Endometrial microvascular endothelial cells (primary cell): ENCODE measurements around the gene KEAP1. TPM values are rescaled to one million over a fixed set of nuclear protein-coding genes. Genes with fewer than 3 reads are reported as not detected.
"Not testable (repeated sequence)": the region's sequence is repeated elsewhere in the genome, so short reads cannot be mapped to it uniquely, and the experiment has no call there.

Experiments
- in situ Hi-C: cut with HindIII; loops from 2 replicates; pipeline ENCODE4 v1.10.0; 2017; ENCODE audit warnings: low sequenced_read_pairs, low pct_unique_long_range_greater_than_20kb; ENCODE audit errors: inconsistent ontology term
- total RNA-seq: library from RNA; depleted of rRNA; stranded (reverse); fragments of >200 nt; gene quantifications from one replicate; pipeline ENCODE4 v1.2.3, GENCODE V29; 2015; ENCODE audit errors: inconsistent ontology term

KEAP1 gene
- total RNA-seq, 1 donor from 2014 or later, result 90.3 TPM

DNA sequence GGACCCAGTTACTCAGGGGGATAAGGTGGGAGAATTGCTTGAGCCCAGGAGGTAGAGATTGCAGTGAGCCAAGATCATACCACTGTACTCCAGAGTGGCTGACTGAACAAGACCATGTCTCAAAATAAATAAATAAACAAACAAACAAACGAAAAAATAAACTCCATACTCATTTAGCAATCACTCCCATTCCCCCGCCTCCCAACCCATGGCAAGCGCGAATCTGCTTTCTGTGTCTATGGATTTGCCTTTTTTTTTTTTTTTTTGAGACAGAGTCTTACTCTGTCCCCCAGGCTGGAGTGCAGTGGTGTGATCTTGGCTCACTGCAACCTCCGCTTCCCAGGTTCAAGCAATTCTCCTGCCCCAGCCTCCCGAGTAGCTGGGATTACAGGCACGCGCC is 23.7 kb upstream of the KEAP1 start:
- in situ Hi-C loops, result not testable (repeated sequence)

DNA sequence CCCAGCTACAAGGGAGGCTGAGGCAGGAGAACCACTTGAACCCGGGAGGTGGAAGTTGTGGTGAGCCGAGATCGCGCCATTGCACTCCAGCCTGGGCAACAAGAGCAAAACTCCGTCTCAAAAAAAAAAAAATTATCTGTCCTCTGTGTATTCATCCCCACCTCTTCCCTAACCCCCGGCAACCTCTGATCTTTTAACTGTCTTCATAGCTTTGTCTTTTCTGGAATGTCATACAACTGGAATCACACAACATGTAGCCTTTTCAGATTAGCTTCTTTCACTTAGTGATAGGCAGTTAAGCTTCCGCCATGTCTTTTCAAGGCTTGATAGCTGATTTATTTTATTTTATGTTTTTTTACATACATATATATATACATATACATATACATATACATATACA is 22.5 kb upstream of the KEAP1 start:
- in situ Hi-C loops, result no loop called here

DNA sequence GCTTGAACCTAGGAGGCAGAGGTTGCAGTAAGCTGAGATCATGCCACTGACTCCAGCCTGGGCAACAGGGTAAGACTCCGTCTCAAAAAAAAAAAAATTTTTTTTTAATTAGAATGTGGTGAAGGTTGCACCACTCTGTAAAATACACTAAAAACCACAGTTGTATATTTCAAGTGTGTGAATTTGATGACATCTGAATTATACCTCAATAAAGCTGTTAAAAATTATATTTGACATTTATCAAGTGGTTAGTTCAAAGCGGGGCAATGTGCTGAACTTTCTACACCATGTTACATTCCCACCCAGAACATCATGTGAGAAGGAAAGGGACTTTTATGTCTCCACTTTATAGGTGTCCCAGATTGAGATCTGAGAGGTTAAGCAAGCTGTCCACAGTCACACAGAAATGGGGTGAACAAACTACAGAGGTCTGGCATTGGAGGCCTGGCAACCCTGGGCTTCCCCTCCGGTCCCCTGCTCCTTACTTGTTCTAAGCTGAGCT is 20.0 kb upstream of the KEAP1 start:
- in situ Hi-C loops, result no loop called here

DNA sequence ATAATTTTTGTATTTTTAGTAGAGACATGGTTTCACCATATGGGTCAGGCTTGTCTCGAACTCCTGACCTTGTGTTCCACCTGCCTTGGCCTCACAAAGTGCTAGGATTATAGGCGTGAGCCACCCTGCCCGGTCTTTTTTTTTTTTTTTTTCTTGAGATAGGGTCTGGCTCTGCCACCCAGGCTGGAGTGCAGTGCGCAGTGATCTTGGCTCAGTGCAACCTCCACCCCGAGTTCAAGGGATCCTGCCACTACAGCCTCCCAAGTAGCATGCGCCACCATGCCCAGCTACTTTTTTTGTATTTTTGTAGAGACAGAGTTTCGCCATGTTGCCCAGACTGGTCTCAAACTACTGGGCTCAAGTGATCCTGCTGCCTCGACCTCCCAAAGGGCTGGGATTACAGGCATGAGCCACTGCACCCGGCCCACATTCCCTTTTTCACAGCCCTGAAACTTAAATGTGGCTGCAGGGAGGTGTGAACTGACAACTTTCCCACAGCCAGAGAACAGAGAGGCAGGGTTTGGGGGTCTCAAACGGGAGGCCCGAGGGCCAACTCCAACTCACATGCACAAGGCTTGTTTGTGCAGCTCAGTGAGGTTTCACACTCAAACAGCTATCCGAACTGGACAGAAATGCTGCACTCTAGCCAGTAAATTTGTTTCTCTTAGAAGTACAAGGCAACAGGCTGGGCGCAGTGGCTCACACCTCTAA is 18.5 kb upstream of the KEAP1 start:
- in situ Hi-C loops, result no loop called here

- in situ Hi-C loops, result no loop called here
These were observed 17.6 kb upstream of the KEAP1 start for GRCh38 chr19:10520652-10521318.

- in situ Hi-C loops, result no loop called here
These were observed 16.3 kb upstream of the KEAP1 start for GRCh38 chr19:10519421-10519820.

DNA sequence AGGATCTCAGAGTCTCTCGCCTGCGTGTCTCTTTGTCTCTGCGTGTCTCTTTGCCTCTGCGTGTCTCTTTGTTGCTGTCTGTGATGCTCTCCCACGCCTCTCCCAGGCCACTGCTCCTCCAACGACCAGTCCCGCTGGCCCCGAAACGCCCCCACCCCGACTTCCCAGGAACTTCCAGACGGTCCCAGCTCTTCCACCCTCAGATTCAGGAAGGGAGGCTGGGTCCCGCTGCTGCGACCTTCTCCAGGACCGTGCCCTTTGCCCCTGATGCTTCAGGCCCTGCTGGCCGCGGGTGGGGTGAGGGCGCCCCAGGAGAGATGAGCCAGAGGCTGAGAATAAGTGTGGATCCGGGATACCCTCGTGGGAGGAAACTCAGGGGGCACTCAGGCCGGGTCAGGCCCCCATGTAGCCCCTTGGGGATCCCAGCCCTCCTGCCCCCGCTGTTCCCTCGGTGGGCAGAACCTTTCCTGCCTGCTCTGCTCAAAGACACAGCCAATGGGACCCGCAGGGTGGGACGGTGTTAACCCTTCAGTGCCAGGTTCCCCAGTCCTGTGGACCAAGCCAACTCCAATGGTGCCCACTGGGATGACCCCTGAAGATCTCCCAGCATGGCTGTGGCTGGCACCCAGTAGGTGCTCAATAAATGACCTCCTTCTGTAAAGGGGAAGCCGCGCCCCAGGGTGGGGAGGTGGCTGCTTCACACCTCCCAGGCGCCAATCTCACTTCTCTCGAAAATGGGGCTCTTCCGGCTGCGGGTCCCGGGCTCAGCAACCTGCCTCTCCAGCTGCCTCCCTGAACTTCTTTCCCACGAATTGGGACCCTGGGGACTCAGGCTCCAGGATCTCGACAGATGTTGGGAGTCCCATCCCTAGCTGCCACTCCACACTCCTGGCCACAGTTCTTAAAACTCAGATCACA is 15.5 kb upstream of the KEAP1 start:
- in situ Hi-C loops, result no loop called here

GRCh38 chr19:10517760-10518443 is 14.7 kb upstream of the KEAP1 start:
- in situ Hi-C loops, result no loop called here

DNA sequence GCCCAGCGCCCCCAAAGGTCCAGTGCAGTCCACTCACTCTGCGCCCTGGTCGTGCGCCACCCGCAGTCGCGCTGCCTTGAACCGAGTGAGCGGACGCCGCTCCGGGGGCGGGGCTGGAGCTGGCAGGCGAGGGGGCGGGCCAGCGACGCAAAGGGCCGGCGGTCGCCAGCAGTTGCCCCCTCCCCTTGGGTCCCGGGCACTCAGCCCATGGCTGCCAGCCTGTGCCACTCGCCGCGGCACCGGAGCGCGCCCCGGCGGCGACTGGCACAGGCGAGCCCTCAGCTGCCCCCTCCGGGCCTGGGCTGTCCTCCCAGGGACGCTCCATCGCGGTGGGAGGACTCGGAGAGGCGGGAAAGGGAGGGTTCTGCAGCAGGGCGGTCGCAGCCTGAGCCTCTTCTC is 14.2 kb upstream of the KEAP1 start, which contains the start of gene S1PR5:
Gene S1PR5 (minus strand): TSS at position 87 of the 399 bp plus-strand sequence. CDS start 2,436 bp downstream, outside the sequence.
- in situ Hi-C loops, result no loop called here

DNA sequence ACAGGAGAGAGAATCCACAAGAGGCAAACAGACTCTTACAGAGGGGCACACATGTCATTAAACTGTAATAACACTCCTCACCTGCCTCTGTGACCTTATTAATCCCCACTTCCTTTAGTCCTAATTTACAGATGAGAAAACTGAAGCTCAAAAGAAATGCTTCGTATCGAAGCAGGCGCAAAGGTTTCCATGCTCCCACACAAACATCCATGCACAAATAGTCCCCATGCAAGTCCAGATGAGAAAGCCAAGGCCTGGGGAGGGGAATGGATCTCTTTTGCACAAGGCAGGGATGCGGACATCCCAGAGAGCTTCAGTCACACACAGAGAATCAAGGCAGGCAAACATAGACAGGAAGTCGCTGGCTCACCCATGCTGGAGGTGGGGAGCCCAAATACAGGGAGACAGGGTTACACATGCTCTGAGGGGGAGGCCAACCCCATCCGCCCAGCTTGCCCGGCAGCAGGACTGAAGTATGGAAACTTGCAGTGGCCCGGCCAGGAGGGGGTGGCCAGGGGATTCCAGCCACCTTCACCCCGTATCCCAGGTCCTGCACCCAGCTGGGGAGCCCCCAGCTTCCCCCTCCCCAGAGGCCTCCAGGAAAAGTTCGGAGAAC is 13.6 kb upstream of the KEAP1 start:
- in situ Hi-C loops, result no loop called here

DNA sequence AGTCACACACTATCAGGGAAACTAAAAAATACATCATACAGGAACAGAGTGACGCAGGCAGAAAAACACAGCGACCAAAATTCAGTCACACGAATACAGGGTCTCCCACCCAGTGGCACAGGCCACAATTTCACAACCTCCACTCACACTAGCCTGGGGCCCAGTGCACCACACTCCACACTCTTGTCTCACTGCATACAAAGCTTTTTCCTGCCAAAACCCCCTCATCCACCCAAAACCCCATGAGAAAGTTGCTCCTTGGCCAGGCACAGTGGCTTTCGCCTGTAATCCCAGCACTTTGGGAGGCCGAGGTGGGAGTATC is 12.9 kb upstream of the KEAP1 start:
- in situ Hi-C loops, result no loop called here

GRCh38 chr19:10514211-10515145 is 11.3 kb upstream of the KEAP1 start:
- in situ Hi-C loops, result no loop called here

GRCh38 chr19:10513223-10513622 is 10.1 kb upstream of the KEAP1 start:
- in situ Hi-C loops, result no loop called here

GRCh38 chr19:10510301-10510802 is 7.2 kb upstream of the KEAP1 start:
- in situ Hi-C loops, result no loop called here

GRCh38 chr19:10508707-10509106 is 5.6 kb upstream of the KEAP1 start:
- in situ Hi-C loops, result no loop called here

- in situ Hi-C loops, result no loop called here
These were observed 4.9 kb upstream of the KEAP1 start for GRCh38 chr19:10508036-10508435.

DNA sequence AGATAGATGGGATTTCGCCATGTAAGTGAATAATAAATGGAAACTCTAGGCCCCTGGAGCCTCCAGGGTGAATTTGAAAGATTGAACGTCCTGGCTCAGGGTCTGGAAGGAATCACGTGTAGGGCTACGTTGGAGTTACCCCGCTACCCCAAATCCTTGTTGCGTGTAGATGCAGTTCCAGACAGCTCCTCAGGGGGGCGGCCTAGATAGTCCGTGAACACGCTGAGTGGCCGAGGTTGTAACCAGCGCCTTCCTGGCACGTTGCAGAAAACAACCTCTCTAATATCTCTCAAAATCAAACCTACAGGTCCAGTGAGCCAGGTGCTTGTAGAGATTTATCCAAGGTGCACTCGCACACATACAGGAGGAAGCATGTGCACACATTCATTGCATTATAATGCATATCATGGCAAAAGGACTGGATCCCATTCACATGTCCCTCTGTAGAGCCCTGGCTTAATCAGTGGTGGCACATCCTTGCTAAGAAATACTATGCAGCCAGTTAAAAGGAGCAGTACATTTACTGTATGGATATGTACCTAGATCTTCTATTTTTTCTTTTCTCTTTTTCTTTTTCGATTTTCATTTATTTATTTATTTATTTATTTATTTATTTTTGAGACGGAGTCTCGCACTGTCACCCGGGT is 2.5 kb upstream of the KEAP1 start:
- in situ Hi-C loops, result no loop called here
